Panc1 (cell line): ENCODE measurements around the gene NEMP1. TPM values are rescaled to one million over a fixed set of nuclear protein-coding genes. Genes with fewer than 3 reads are reported as not detected.

Experiments
- ATAC-seq: fragments of 200-7000 bp; cut with Tn5 transposase; 2 replicates; pipeline ENCODE4 v1.9.1; 2020; ENCODE audit warnings: mild to moderate bottlenecking, moderate library complexity
- BruUV-seq: library from RNA; stranded (reverse); fragments of 400-500 nt; replicated peaks from 2 replicates; lab custom pipeline; 2021; lab: Mats Ljungman, UMichigan
- CTCF ChIA-PET: fragments of 300-600 bp; sonication (Branson Sonifier 250); formaldehyde crosslinking; loops from one replicate; lab custom pipeline; 2022; ENCODE audit warnings: antibody characterized with exemption; lab: Charles Lee
- POLR2A ChIA-PET: fragments of 300-600 bp; sonication (Branson Sonifier 250); formaldehyde crosslinking; loops from one replicate; lab custom pipeline; 2022; ENCODE audit warnings: antibody characterized with exemption; lab: Charles Lee
- DNase-seq: peaks from one replicate; pipeline ENCODE4 v3.0.0-alpha.2; 2010; ENCODE audit warnings: low read depth, low spot score
- H3K27ac ChIP-seq: 2 replicates; pipeline ENCODE4 v1.5.1; 2011; ENCODE audit warnings: mild to moderate bottlenecking, low read length, inconsistent platforms
- H3K27me3 ChIP-seq: fragments of 200-500 bp; sonication (Bioruptor generic); 2 replicates; pipeline ENCODE4 v1.6.0; 2014; ENCODE audit warnings: low read length, inconsistent platforms; ENCODE audit not compliant: control insufficient read depth, insufficient read depth
- H3K36me3 ChIP-seq: fragments of 200-500 bp; sonication (Bioruptor generic); 2 replicates; pipeline ENCODE4 v1.5.1; 2014; ENCODE audit warnings: inconsistent platforms, mild to moderate bottlenecking, low read length, moderate library complexity; ENCODE audit not compliant: control insufficient read depth, insufficient read depth
- H3K4me1 ChIP-seq: 2 replicates; pipeline ENCODE4 v1.5.1; 2011; ENCODE audit warnings: inconsistent platforms, mild to moderate bottlenecking, low read length, moderate library complexity; ENCODE audit not compliant: control insufficient read depth, insufficient read depth
- H3K4me3 ChIP-seq, 2 experiments: 2 replicates each; pipeline ENCODE4 v1.5.1; 2011 to 2012; ENCODE audit warnings: low read depth in 2 of 2, low read length in 2 of 2, mild to moderate bottlenecking in 2 of 2, inconsistent platforms in 1 of 2, moderate library complexity in 1 of 2
- H3K9me3 ChIP-seq: fragments of 200-500 bp; sonication (Bioruptor generic); 2 replicates; pipeline ENCODE4 v1.5.1; 2014; ENCODE audit warnings: low read depth, mild to moderate bottlenecking, inconsistent platforms, low read length, moderate library complexity; ENCODE audit not compliant: control insufficient read depth, insufficient read depth
- POLR2AphosphoS5 ChIP-seq: IDR thresholded peaks from 2 replicates; pipeline ENCODE4 v1.6.1; 2012; ENCODE audit warnings: mild to moderate bottlenecking, low read depth, low read length, moderate library complexity
- REST ChIP-seq, 2 experiments: IDR thresholded peaks; 2 replicates each; pipeline ENCODE4 v1.6.1; 2011 to 2012; ENCODE audit warnings: low read depth in 2 of 2, control low read depth in 1 of 2, low read length in 1 of 2, mild to moderate bottlenecking in 1 of 2, moderate library complexity in 1 of 2; ENCODE audit not compliant: insufficient read depth in 1 of 2
- SIN3A ChIP-seq: IDR thresholded peaks from 2 replicates; pipeline ENCODE4 v1.6.1; 2012; ENCODE audit warnings: low read depth, mild to moderate bottlenecking, low read length, moderate library complexity, borderline replicate concordance; ENCODE audit not compliant: insufficient read depth
- TCF7L2 ChIP-seq: IDR thresholded peaks from 2 replicates; pipeline ENCODE4 v1.6.1; 2011; ENCODE audit warnings: mild to moderate bottlenecking, low read depth, low read length, inconsistent platforms
- in situ Hi-C: cut with HindIII; loops from 2 replicates; pipeline ENCODE4 v1.10.0; 2016; ENCODE audit warnings: low sequenced_read_pairs, low pct_unique_long_range_greater_than_20kb
- intact Hi-C: fragments of 100-400 bp; cut with micrococcal nuclease; formaldehyde crosslinking; loops from one replicate; pipeline ENCODE4 v1.10.0; 2022; ENCODE audit not compliant: unreplicated experiment
- total RNA-seq: library from RNA; stranded (reverse); gene quantifications from one replicate; pipeline ENCODE4 v1.2.1, GENCODE V29; 2021; ENCODE audit not compliant: unreplicated experiment
- TF ChIP-seq, protein P1 (sequence below): fragments of 450-650 bp; IDR thresholded peaks from 2 replicates; pipeline ENCODE4 v1.5.1; 2017; ENCODE audit warnings: mild to moderate bottlenecking

Gene NEMP1
- total RNA-seq, 1 experiment from 2014 or later, result 46.9 TPM

DNA sequence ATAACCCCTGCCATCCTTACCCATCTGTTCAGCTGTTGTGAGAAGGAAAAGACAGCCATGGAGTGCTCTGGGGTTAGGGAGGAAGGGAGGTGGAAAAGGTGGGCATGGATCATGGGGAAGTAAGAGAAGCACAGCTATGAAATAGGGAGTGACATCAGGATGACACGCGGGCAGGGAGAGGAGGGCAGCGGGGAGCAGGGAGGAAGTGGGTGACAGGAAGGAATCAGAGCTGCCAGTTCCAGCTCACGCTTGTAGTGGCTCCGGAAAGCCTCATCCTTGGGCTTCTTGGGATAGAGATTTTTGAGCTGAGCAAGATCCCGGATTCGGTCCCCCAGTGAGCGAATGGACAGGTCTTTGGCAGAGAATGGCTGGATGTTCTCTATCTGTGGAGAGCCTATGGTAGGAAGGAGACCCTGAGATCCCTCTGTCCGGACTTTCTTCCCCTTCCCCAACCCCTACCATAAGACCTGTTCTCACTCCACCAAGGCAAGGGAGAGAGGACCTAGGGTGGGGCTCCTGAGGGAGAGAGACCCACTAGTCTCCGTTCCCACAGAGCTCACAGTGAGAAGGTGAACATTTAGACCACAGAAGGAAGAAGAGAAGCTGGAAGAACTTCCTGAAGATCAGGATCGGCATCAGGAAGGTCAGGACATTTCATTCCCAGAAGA is 20.6 kb upstream of the NEMP1 start:
- intact Hi-C loops (no loop called here), in situ Hi-C loops (no loop called here)

GRCh38 chr12:57098546-57098945 is 20.0 kb upstream of the NEMP1 start:
- peaks cover 6% of the 10 kb centered on the region; the same call in 1 of the 2 replicates for H3K4me1 ChIP-seq
- no peak for TF ChIP-seq POLR2AphosphoS5
- in situ Hi-C loops, result no loop called here
- no peak for DNase-seq
- ChIA-PET POLR2A (no interaction called here), CTCF (no interaction called here)
- H3K27ac ChIP-seq, result no peak overlapping the region
- no TSS peak for BruUV-seq
- ATAC-seq, result no peak
- no peaks in the 10 kb centered on the region for H3K27me3 ChIP-seq
- intact Hi-C loops, result no loop called here
- H3K4me3 ChIP-seq, result no peak overlapping the region
- H3K36me3 ChIP-seq, result no peaks in the 10 kb centered on the region
- H3K9me3 ChIP-seq, result no peaks in the 10 kb centered on the region

More for the DNA sequence above, 20.6 kb upstream of the NEMP1 start:
- Histone ChIP-seq H3K27me3 (no peaks in the 10 kb centered on the region), H3K4me3 (no peak overlapping the region), H3K27ac (no peak overlapping the region), H3K4me1 (peaks cover 6% of the 10 kb centered on the region; the same call in 1 of the 2 replicates), H3K9me3 (no peaks in the 10 kb centered on the region), H3K36me3 (no peaks in the 10 kb centered on the region)
- TF ChIP-seq SIN3A (no peak), TCF7L2 (no peak), POLR2AphosphoS5 (no peak), REST (IDR thresholded peaks at IDR 0.05; ENCODE audit: insufficient read depth in 1 of 2, low read depth in 2 of 2, low read length in 1 of 2) (no peak)
- TF ChIP-seq, protein P1, sequence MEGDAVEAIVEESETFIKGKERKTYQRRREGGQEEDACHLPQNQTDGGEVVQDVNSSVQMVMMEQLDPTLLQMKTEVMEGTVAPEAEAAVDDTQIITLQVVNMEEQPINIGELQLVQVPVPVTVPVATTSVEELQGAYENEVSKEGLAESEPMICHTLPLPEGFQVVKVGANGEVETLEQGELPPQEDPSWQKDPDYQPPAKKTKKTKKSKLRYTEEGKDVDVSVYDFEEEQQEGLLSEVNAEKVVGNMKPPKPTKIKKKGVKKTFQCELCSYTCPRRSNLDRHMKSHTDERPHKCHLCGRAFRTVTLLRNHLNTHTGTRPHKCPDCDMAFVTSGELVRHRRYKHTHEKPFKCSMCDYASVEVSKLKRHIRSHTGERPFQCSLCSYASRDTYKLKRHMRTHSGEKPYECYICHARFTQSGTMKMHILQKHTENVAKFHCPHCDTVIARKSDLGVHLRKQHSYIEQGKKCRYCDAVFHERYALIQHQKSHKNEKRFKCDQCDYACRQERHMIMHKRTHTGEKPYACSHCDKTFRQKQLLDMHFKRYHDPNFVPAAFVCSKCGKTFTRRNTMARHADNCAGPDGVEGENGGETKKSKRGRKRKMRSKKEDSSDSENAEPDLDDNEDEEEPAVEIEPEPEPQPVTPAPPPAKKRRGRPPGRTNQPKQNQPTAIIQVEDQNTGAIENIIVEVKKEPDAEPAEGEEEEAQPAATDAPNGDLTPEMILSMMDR, result no peak
- DNase-seq (no peak), ATAC-seq (no peak)
- BruUV-seq, result no TSS peak
- ChIA-PET CTCF (interaction anchor here (0.5 kb wide), 1 partner anchor 18 kb away, joined by 4 read pairs; no protein-coding TSS in a partner anchor), POLR2A (no interaction called here)

DNA sequence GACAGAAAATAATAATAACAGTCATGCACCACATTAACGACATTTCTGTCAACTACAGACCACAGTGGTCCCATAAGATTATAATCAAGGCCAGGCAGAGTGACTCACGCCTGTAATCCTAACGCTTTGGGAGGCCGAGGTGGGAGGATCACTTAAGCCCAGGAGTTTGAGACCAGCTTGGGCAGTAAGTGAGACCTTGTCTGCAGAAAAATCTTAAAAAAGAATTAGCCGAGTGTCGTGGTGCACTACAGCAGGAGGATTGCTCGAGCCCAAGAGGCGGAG is 18.9 kb upstream of the NEMP1 start:
- H3K4me3 ChIP-seq, result no peak overlapping the region
- ChIA-PET POLR2A (no interaction called here), CTCF (no interaction called here)
- intact Hi-C loops, result no loop called here
- TF ChIP-seq, protein P1, result no peak
- TF ChIP-seq REST (IDR thresholded peaks at IDR 0.05; ENCODE audit: insufficient read depth in 1 of 2, low read depth in 2 of 2, low read length in 1 of 2) (no peak), TCF7L2 (no peak), SIN3A (no peak), POLR2AphosphoS5 (no peak)
- in situ Hi-C loops, result no loop called here
- ATAC-seq, result no peak
- peaks cover 6% of the 10 kb centered on the region; the same call in 1 of the 2 replicates for H3K4me1 ChIP-seq
- no peaks in the 10 kb centered on the region for H3K9me3 ChIP-seq
- BruUV-seq, result no TSS peak
- no peak for DNase-seq
- no peaks in the 10 kb centered on the region for H3K27me3 ChIP-seq
- no peaks in the 10 kb centered on the region for H3K36me3 ChIP-seq
- H3K27ac ChIP-seq, result no peak overlapping the region
